B cell (primary cell): ENCODE measurements around the gene SELENOS.

Experiments used
- CTCF ChIP-seq: fragments of 200-600 bp; IDR thresholded peaks from one replicate; pipeline ENCODE4 v1.8.0; 2022; ENCODE audit warnings: antibody characterized with exemption, mild to moderate bottlenecking
- EZH2 ChIP-seq: IDR thresholded peaks from 2 replicates; pipeline ENCODE4 v1.6.1; 2012; ENCODE audit warnings: borderline replicate concordance, low read depth, mild to moderate bottlenecking, moderate library complexity, low read length; ENCODE audit not compliant: insufficient read depth, poor library complexity, severe bottlenecking

- TF ChIP-seq CTCF (no peak), EZH2 (no peak)
Measured at GRCh38 chr15:101232677-101233076, 44.6 kb downstream of the SELENOS start.
